ENCODE results near the gene GMNC.

GMNC gene

GRCh38 chr3:190809351-190809750 is 53.1 kb downstream of the GMNC start:
- Histone ChIP-seq H2BK15ac (ENCODE audit: low read depth, poor library complexity, severe bottlenecking) (no peak overlapping the region), H3K14ac (ENCODE audit: low read length in 2 of 2) (no peak overlapping the region), H3K9me3 (ENCODE audit: control insufficient read depth, low read length) (no peaks in the 10 kb centered on the region), H2AFZ (ENCODE audit: low read depth, low read length) (no peak overlapping the region), H2AK5ac (ENCODE audit: low read length, severe bottlenecking) (no peak overlapping the region), H3K27me3 (ENCODE audit: control insufficient read depth in 1 of 2, insufficient read depth in 1 of 2, low read length in 2 of 2) (no peaks in the 10 kb centered on the region), H4K8ac (ENCODE audit: low read length) (no peak overlapping the region), H3K9ac (ENCODE audit: low read length) (no peak overlapping the region), H3K4me1 (ENCODE audit: control insufficient read depth, insufficient read depth, low read depth, low read length) (no peaks in the 10 kb centered on the region), H3K18ac (ENCODE audit: low read depth in 1 of 2, low read length in 2 of 2) (no peak overlapping the region), H4K91ac (ENCODE audit: low read length) (no peak overlapping the region), H3K79me1 (replicated peaks; ENCODE audit: low read length, poor library complexity, severe bottlenecking) (no peaks in the 10 kb centered on the region), H3K4ac (ENCODE audit: low read depth in 1 of 2, low read length in 2 of 2) (no peak overlapping the region), H3K23ac (ENCODE audit: low read length in 2 of 2) (no peak overlapping the region), H3K4me3 (ENCODE audit: insufficient read depth in 1 of 2, low read depth in 1 of 2, low read length in 2 of 2) (no peak overlapping the region), H2BK5ac (ENCODE audit: low read depth, low read length, poor library complexity, severe bottlenecking) (no peak overlapping the region), H3K36me3 (ENCODE audit: control insufficient read depth in 1 of 2, insufficient read depth in 2 of 2, low read depth in 1 of 2, low read length in 2 of 2) (no peaks in the 10 kb centered on the region), H3K27ac (ENCODE audit: low read length, poor library complexity, severe bottlenecking) (no peak overlapping the region), H2BK120ac (ENCODE audit: low read depth, low read length) (no peak overlapping the region), H3K4me2 (ENCODE audit: low read length, poor library complexity, severe bottlenecking) (no peak overlapping the region), H2BK12ac (ENCODE audit: low read length in 2 of 2) (no peak overlapping the region)
- no peak for DNase-seq
- WGBS: 97% methylated on average over 2 of the region's 2 CpGs

- WGBS: 62% methylated on average over 3 of the region's 4 CpGs
- no peak overlapping the region for H3K4ac ChIP-seq (ENCODE audit: low read depth in 1 of 2, low read length in 2 of 2)
These were observed 54.6 kb downstream of the GMNC start for GRCh38 chr3:190807719-190808375.

More at GRCh38 chr3:190807719-190808375, 54.6 kb downstream of the GMNC start:
- H3K79me1 ChIP-seq (replicated peaks; ENCODE audit: low read length, poor library complexity, severe bottlenecking): no peaks in the 10 kb centered on the region
- H3K4me1 ChIP-seq (ENCODE audit: control insufficient read depth, insufficient read depth, low read depth, low read length): no peaks in the 10 kb centered on the region
- no peak overlapping the region for H3K18ac ChIP-seq (ENCODE audit: low read depth in 1 of 2, low read length in 2 of 2)
- H2BK120ac ChIP-seq (ENCODE audit: low read depth, low read length): no peak overlapping the region
- H2BK15ac ChIP-seq (ENCODE audit: low read depth, poor library complexity, severe bottlenecking): no peak overlapping the region
- no peak overlapping the region for H2BK12ac ChIP-seq (ENCODE audit: low read length in 2 of 2)
- H3K27ac ChIP-seq (ENCODE audit: low read length, poor library complexity, severe bottlenecking): no peak overlapping the region
- DNase-seq: no peak
- H3K27me3 ChIP-seq (ENCODE audit: control insufficient read depth in 1 of 2, insufficient read depth in 1 of 2, low read length in 2 of 2): no peaks in the 10 kb centered on the region
- no peak overlapping the region for H2AK5ac ChIP-seq (ENCODE audit: low read length, severe bottlenecking)
- no peak overlapping the region for H4K8ac ChIP-seq (ENCODE audit: low read length)
- no peak overlapping the region for H3K9ac ChIP-seq (ENCODE audit: low read length)
- H2BK5ac ChIP-seq (ENCODE audit: low read depth, low read length, poor library complexity, severe bottlenecking): no peak overlapping the region
- no peak overlapping the region for H3K23ac ChIP-seq (ENCODE audit: low read length in 2 of 2)
- no peak overlapping the region for H2AFZ ChIP-seq (ENCODE audit: low read depth, low read length)
- no peak overlapping the region for H3K14ac ChIP-seq (ENCODE audit: low read length in 2 of 2)
- no peak overlapping the region for H3K4me3 ChIP-seq (ENCODE audit: insufficient read depth in 1 of 2, low read depth in 1 of 2, low read length in 2 of 2)
- no peak overlapping the region for H4K91ac ChIP-seq (ENCODE audit: low read length)
- H3K9me3 ChIP-seq (ENCODE audit: control insufficient read depth, low read length): no peaks in the 10 kb centered on the region
- no peak overlapping the region for H3K4me2 ChIP-seq (ENCODE audit: low read length, poor library complexity, severe bottlenecking)
- H3K36me3 ChIP-seq (ENCODE audit: control insufficient read depth in 1 of 2, insufficient read depth in 2 of 2, low read depth in 1 of 2, low read length in 2 of 2): no peaks in the 10 kb centered on the region

Measured in mesenchymal stem cell (in vitro differentiated cells and primary cell).